ENCODE measurements around the gene UBALD1. TPM values are rescaled to one million over a fixed set of nuclear protein-coding genes. Genes with fewer than 3 reads are reported as not detected.

The UBALD1 gene
- total and polyA plus RNA-seq, 2 donors (not counting 3 experiments of a cell fraction or from before 2014, with no cell fraction given): 24.8 to 41.6 TPM

- DNase-seq (ENCODE audit: low read depth, low spot score): no peak
- dilution Hi-C loops (cut with MboI; ENCODE audit: extremely low pct_ligation_motif_present, low sequenced_read_pairs) (no loop called here), intact Hi-C loops (cut with micrococcal nuclease) (no loop called here)
Measured at GRCh38 chr16:4578961-4579530, 35.6 kb downstream of the UBALD1 start.

More at GRCh38 chr16:4578961-4579530, 35.6 kb downstream of the UBALD1 start:
- Histone ChIP-seq H3K27me3 (ENCODE audit: control insufficient read depth in 2 of 2, insufficient read depth in 2 of 2, low read length in 2 of 2) (no peaks in the 10 kb centered on the region), H3K36me3 (ENCODE audit: control insufficient read depth in 2 of 2, extremely low read depth in 1 of 2, insufficient read depth in 2 of 2, low read length in 2 of 2) (no peaks in the 10 kb centered on the region), H3K79me2 (ENCODE audit: control insufficient read depth, insufficient read depth, low read length) (no peaks in the 10 kb centered on the region), H3K9me3 (replicated peaks; ENCODE audit: control insufficient read depth, insufficient read depth, low read length) (no peaks in the 10 kb centered on the region), H3K4me3 (replicated peaks in 1 of 3; ENCODE audit: insufficient read depth in 1 of 3, low read depth in 1 of 3, low read length in 3 of 3) (no peak overlapping the region), H2AFZ (ENCODE audit: low read depth, low read length) (no peak overlapping the region), H3K4me1 (ENCODE audit: control insufficient read depth, extremely low read depth, insufficient read depth, low read length) (no peaks in the 10 kb centered on the region), H4K20me1 (replicated peaks; ENCODE audit: control insufficient read depth, extremely low read depth, insufficient read depth, low read length) (no peaks in the 10 kb centered on the region), H3K9me1 (replicated peaks; ENCODE audit: control insufficient read depth, extremely low read depth, insufficient read depth, low read length) (no peaks in the 10 kb centered on the region), H3K27ac (ENCODE audit: insufficient read depth, low read depth, low read length) (no peak overlapping the region), H3K4me2 (ENCODE audit: insufficient read depth, low read length) (no peak overlapping the region), H3K9ac (replicated peaks; ENCODE audit: extremely low read depth, insufficient read depth, low read length) (no peak overlapping the region)
- no TSS peak for BruUV-seq (replicated peaks)
- POLR2A ChIA-PET: no interaction called here
- TF ChIP-seq EZH2 (IDR thresholded peaks at IDR 0.05; ENCODE audit: borderline replicate concordance, low read depth, low read length, severe bottlenecking) (no peak), JUN (IDR thresholded peaks at IDR 0.05; ENCODE audit: borderline replicate concordance, insufficient read depth, insufficient read length, low read depth) (no peak), POLR2AphosphoS5 (IDR thresholded peaks at IDR 0.05; ENCODE audit: insufficient read depth, low read depth, low read length) (no peak), MYC (IDR thresholded peaks at IDR 0.05; ENCODE audit: low read depth, low read length) (no peak), MAX (IDR thresholded peaks at IDR 0.05; ENCODE audit: insufficient read depth, insufficient read length) (no peak), GATA2 (IDR thresholded peaks at IDR 0.05; ENCODE audit: insufficient read depth, insufficient read length, low read depth, low read length) (no peak), POLR2A (IDR thresholded peaks at IDR 0.05; ENCODE audit: low read depth, low read length) (no peak), FOS (IDR thresholded peaks at IDR 0.05; ENCODE audit: borderline replicate concordance, insufficient read depth, low read length) (no peak)
- TF ChIP-seq, protein P1, sequence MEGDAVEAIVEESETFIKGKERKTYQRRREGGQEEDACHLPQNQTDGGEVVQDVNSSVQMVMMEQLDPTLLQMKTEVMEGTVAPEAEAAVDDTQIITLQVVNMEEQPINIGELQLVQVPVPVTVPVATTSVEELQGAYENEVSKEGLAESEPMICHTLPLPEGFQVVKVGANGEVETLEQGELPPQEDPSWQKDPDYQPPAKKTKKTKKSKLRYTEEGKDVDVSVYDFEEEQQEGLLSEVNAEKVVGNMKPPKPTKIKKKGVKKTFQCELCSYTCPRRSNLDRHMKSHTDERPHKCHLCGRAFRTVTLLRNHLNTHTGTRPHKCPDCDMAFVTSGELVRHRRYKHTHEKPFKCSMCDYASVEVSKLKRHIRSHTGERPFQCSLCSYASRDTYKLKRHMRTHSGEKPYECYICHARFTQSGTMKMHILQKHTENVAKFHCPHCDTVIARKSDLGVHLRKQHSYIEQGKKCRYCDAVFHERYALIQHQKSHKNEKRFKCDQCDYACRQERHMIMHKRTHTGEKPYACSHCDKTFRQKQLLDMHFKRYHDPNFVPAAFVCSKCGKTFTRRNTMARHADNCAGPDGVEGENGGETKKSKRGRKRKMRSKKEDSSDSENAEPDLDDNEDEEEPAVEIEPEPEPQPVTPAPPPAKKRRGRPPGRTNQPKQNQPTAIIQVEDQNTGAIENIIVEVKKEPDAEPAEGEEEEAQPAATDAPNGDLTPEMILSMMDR (IDR thresholded peaks at IDR 0.05; ENCODE audit: extremely low read depth in 1 of 2, insufficient read depth in 1 of 2, low read depth in 1 of 2, low read length in 2 of 2): no peak
- CTCF ChIA-PET: interaction anchor here (1.2 to 1.4 kb wide), 2 partner anchors 8 to 30 kb away, joined by 3 to 5 read pairs; no protein-coding TSS in a partner anchor
- FAIRE-seq: no peak
